CD4-positive, alpha-beta memory T cell (primary cell): ENCODE measurements around the gene MRTFA. TPM values are rescaled to one million over a fixed set of nuclear protein-coding genes. Genes with fewer than 3 reads are reported as not detected.

Experiments used
- CTCF ChIA-PET: fragments of 350-600 bp; sonication (Branson Sonifier 250); formaldehyde crosslinking; loops from one replicate; lab custom pipeline; 2021; ENCODE audit warnings: inconsistent platforms; ENCODE audit not compliant: partially characterized antibody; lab: Charles Lee
- POLR2A ChIA-PET: fragments of 350-600 bp; sonication (Branson Sonifier 250); formaldehyde crosslinking; loops from one replicate; lab custom pipeline; 2021; ENCODE audit not compliant: partially characterized antibody; lab: Charles Lee
- DNase-seq, 5 donors: peaks; one replicate each; pipeline versions ENCODE4 v3.0.0 to v3.0.0-alpha.2; 2020 to 2022; ENCODE audit warnings: mixed read lengths in 1 of 5
- H3K27ac ChIP-seq: one replicate; pipeline ENCODE4 v1.7.0; 2013; ENCODE audit warnings: low read depth, low read length
- H3K27me3 ChIP-seq: 2 replicates; pipeline ENCODE4 v1.7.0; 2013; ENCODE audit warnings: mild to moderate bottlenecking, low read length, moderate library complexity; ENCODE audit not compliant: insufficient read depth
- H3K36me3 ChIP-seq: 2 replicates; pipeline ENCODE4 v1.7.0; 2013; ENCODE audit warnings: mild to moderate bottlenecking, low read length, moderate library complexity; ENCODE audit not compliant: insufficient read depth
- H3K4me1 ChIP-seq: 2 replicates; pipeline ENCODE4 v1.7.0; 2013; ENCODE audit warnings: mild to moderate bottlenecking, low read length, moderate library complexity; ENCODE audit not compliant: insufficient read depth
- H3K4me3 ChIP-seq, 2 donors: one replicate each; pipeline ENCODE4 v1.7.0; 2013; ENCODE audit warnings: low read length in 2 of 2, mild to moderate bottlenecking in 1 of 2
- H3K9me3 ChIP-seq, 2 donors: one replicate each; pipeline ENCODE4 v1.7.0; 2013; ENCODE audit warnings: low read length in 2 of 2, control low read depth in 1 of 2; ENCODE audit not compliant: control insufficient read depth in 1 of 2
- H3K27ac Mint-ChIP-seq, 7 donors: one replicate each; pipeline ENCODE4 v1.8.0; 2020 to 2021; ENCODE audit warnings: mixed read lengths in 7 of 7, mild to moderate bottlenecking in 6 of 7, inconsistent platforms in 3 of 7, moderate library complexity in 3 of 7
- H3K27me3 Mint-ChIP-seq, 2 donors: one replicate each; pipeline ENCODE4 v1.8.0; 2020 to 2021; ENCODE audit warnings: mixed read lengths in 2 of 2
- H3K36me3 Mint-ChIP-seq, 2 donors: one replicate each; pipeline ENCODE4 v1.8.0; 2020 to 2021; ENCODE audit warnings: mixed read lengths in 2 of 2, inconsistent platforms in 1 of 2, mild to moderate bottlenecking in 1 of 2
- H3K4me1 Mint-ChIP-seq, 4 donors: one replicate each; pipeline ENCODE4 v1.8.0; 2020 to 2021; ENCODE audit warnings: mixed read lengths in 4 of 4, mild to moderate bottlenecking in 1 of 4
- H3K4me3 Mint-ChIP-seq, 8 donors: one replicate each; pipeline ENCODE4 v1.8.0; 2020 to 2021; ENCODE audit warnings: mixed read lengths in 8 of 8, mild to moderate bottlenecking in 7 of 8, moderate library complexity in 6 of 8, inconsistent platforms in 3 of 8
- H3K9me3 Mint-ChIP-seq, 8 donors: one replicate each; pipeline ENCODE4 v1.8.0; 2020 to 2021; ENCODE audit warnings: mixed read lengths in 8 of 8, mild to moderate bottlenecking in 5 of 8, inconsistent platforms in 3 of 8, moderate library complexity in 1 of 8
- intact Hi-C: fragments of 100-400 bp; cut with micrococcal nuclease; formaldehyde crosslinking; loops from one replicate; pipeline ENCODE4 v1.15.1; 2023
- polyA plus RNA-seq, 2 donors: library from polyadenylated mRNA; unstranded; fragments of 300-500 nt; fragmentation: Illumina TruSeq; gene quantifications; one replicate each; pipeline ENCODE4 v1.2.3, GENCODE V29; 2021
- total RNA-seq, 2 experiments: library from RNA; stranded (reverse); gene quantifications; one replicate each; pipeline ENCODE4 v1.2.3, GENCODE V29; 2021

The MRTFA gene
- total and polyA plus RNA-seq, 4 experiments from 2014 or later, result 5.3 to 91.6 (median 50.9) TPM

- H3K9me3 ChIP-seq, result no peaks in the 10 kb centered on the region
- H3K27ac Mint-ChIP-seq, result peak overlapping the region; percentile 42 to 96 (median 89)
- peaks cover 21 to 41% (median 29%) of the 10 kb centered on the region in 4 donors for H3K4me1 Mint-ChIP-seq
- H3K4me1 ChIP-seq, result peaks cover 8% of the 10 kb centered on the region
- H3K27me3 ChIP-seq, result no peaks in the 10 kb centered on the region
- POLR2A ChIA-PET, result no interaction called here
- no peak overlapping the region for H3K4me3 ChIP-seq
- peaks cover 43% of the 10 kb centered on the region for H3K36me3 ChIP-seq
- no peak for DNase-seq
- H3K4me3 Mint-ChIP-seq, result no peak overlapping the region
- no peaks in the 10 kb centered on the region for H3K9me3 Mint-ChIP-seq
- intact Hi-C loops, result no loop called here
- H3K27ac ChIP-seq, result no peak overlapping the region
- CTCF ChIA-PET, result interaction anchor here (2.0 kb wide), 1 partner anchor 31 kb away, joined by 5 read pairs; no protein-coding TSS in a partner anchor
- no peaks in the 10 kb centered on the region for H3K27me3 Mint-ChIP-seq
- peaks cover 29 to 74% of the 10 kb centered on the region in 2 donors for H3K36me3 Mint-ChIP-seq
These were observed 219.9 kb downstream of the MRTFA start for GRCh38 chr22:40416636-40417035.

- CTCF ChIA-PET, result interaction anchor here (2.0 kb wide), 1 partner anchor 31 kb away, joined by 5 read pairs; no protein-coding TSS in a partner anchor
These were observed 220.3 kb downstream of the MRTFA start for GRCh38 chr22:40416267-40416570.

GRCh38 chr22:40415531-40416266 is 220.8 kb downstream of the MRTFA start:
- POLR2A ChIA-PET, result interaction anchor here (0.5 to 1.4 kb wide), 6 partner anchors 12 to 296 kb away, joined by 3 to 5 read pairs (median 3); no protein-coding TSS in a partner anchor

More at GRCh38 chr22:40416267-40416570, 220.3 kb downstream of the MRTFA start:
- H3K9me3 Mint-ChIP-seq, result no peaks in the 10 kb centered on the region
- H3K4me3 Mint-ChIP-seq, result peak overlapping the region in 1 of 8 donors; percentile 8
- peaks cover 43% of the 10 kb centered on the region for H3K36me3 ChIP-seq
- intact Hi-C loops, result no loop called here
- no peaks in the 10 kb centered on the region for H3K27me3 ChIP-seq
- H3K27ac ChIP-seq, result no peak overlapping the region
- H3K9me3 ChIP-seq, result no peaks in the 10 kb centered on the region
- H3K4me3 ChIP-seq, result no peak overlapping the region
- H3K36me3 Mint-ChIP-seq, result peaks cover 24 to 74% of the 10 kb centered on the region in 2 donors
- peak overlapping the region; percentile 83 to 96 (median 89) for H3K27ac Mint-ChIP-seq
- POLR2A ChIA-PET, result interaction anchor here (1.1 to 1.4 kb wide), 2 partner anchors 17 to 19 kb away, joined by 3 to 5 read pairs; no protein-coding TSS in a partner anchor
- peaks cover 21 to 41% (median 28%) of the 10 kb centered on the region in 4 donors for H3K4me1 Mint-ChIP-seq
- DNase-seq, result no peak
- peaks cover 8% of the 10 kb centered on the region for H3K4me1 ChIP-seq
- H3K27me3 Mint-ChIP-seq, result no peaks in the 10 kb centered on the region

GRCh38 chr22:40414838-40415505 is 221.5 kb downstream of the MRTFA start:
- peaks cover 21 to 41% (median 28%) of the 10 kb centered on the region in 4 donors for H3K4me1 Mint-ChIP-seq
- Histone ChIP-seq H3K27ac (no peak overlapping the region), H3K9me3 (no peaks in the 10 kb centered on the region), H3K27me3 (no peaks in the 10 kb centered on the region), H3K4me1 (peaks cover 8% of the 10 kb centered on the region), H3K4me3 (no peak overlapping the region), H3K36me3 (peaks cover 42% of the 10 kb centered on the region)
- no peak for DNase-seq
- H3K27ac Mint-ChIP-seq, result peak overlapping the region; percentile 83 to 96 (median 89)
- CTCF ChIA-PET, result interaction anchor here (1.1 to 2.0 kb wide), 2 partner anchors 22 to 30 kb away, joined by 3 to 5 read pairs; no protein-coding TSS in a partner anchor
- peaks cover 26 to 72% of the 10 kb centered on the region in 2 donors for H3K36me3 Mint-ChIP-seq
- POLR2A ChIA-PET, result interaction anchor here (0.8 to 1.4 kb wide), 5 partner anchors 13 to 297 kb away, joined by 3 to 5 read pairs (median 3); no protein-coding TSS in a partner anchor
- H3K4me3 Mint-ChIP-seq, result peak overlapping the region in 4 of 8 donors; percentile 19 to 47 (median 24)
- intact Hi-C loops, result no loop called here
- no peaks in the 10 kb centered on the region for H3K9me3 Mint-ChIP-seq
- H3K27me3 Mint-ChIP-seq, result no peaks in the 10 kb centered on the region

More at GRCh38 chr22:40415531-40416266, 220.8 kb downstream of the MRTFA start:
- peaks cover 8% of the 10 kb centered on the region for H3K4me1 ChIP-seq
- intact Hi-C loops, result no loop called here
- H3K4me3 ChIP-seq, result no peak overlapping the region
- Mint-ChIP-seq H3K36me3 (peaks cover 24 to 71% of the 10 kb centered on the region in 2 donors), H3K9me3 (no peaks in the 10 kb centered on the region), H3K27ac (peak overlapping the region; percentile 83 to 96 (median 89)), H3K4me1 (peaks cover 21 to 41% (median 28%) of the 10 kb centered on the region in 4 donors), H3K4me3 (peak overlapping the region in 5 of 8 donors; percentile 14 to 47 (median 22)), H3K27me3 (no peaks in the 10 kb centered on the region)
- H3K27me3 ChIP-seq, result no peaks in the 10 kb centered on the region
- H3K36me3 ChIP-seq, result peaks cover 42% of the 10 kb centered on the region
- no peak overlapping the region for H3K27ac ChIP-seq
- no peaks in the 10 kb centered on the region for H3K9me3 ChIP-seq
- no peak for DNase-seq
- CTCF ChIA-PET, result interaction anchor here (1.1 to 2.0 kb wide), 2 partner anchors 21 to 31 kb away, joined by 3 to 5 read pairs; no protein-coding TSS in a partner anchor

GRCh38 chr22:40414311-40414710 is 222.2 kb downstream of the MRTFA start:
- no peak overlapping the region for H3K4me3 ChIP-seq
- no peak overlapping the region for H3K27ac ChIP-seq
- Mint-ChIP-seq H3K9me3 (no peaks in the 10 kb centered on the region), H3K4me3 (no peak overlapping the region), H3K27me3 (no peaks in the 10 kb centered on the region), H3K27ac (peak overlapping the region; percentile 72 to 87 (median 83)), H3K4me1 (peaks cover 21 to 41% (median 26%) of the 10 kb centered on the region in 4 donors), H3K36me3 (peaks cover 20 to 69% of the 10 kb centered on the region in 2 donors)
- ChIA-PET POLR2A (no interaction called here), CTCF (interaction anchor here (1.1 kb wide), 1 partner anchor 23 kb away, joined by 3 read pairs; no protein-coding TSS in a partner anchor)
- H3K36me3 ChIP-seq, result peaks cover 36% of the 10 kb centered on the region
- H3K27me3 ChIP-seq, result no peaks in the 10 kb centered on the region
- intact Hi-C loops, result no loop called here
- H3K4me1 ChIP-seq, result peaks cover 8% of the 10 kb centered on the region
- DNase-seq, result no peak
- no peaks in the 10 kb centered on the region for H3K9me3 ChIP-seq

GRCh38 chr22:40413873-40414272 is 222.6 kb downstream of the MRTFA start:
- CTCF ChIA-PET, result no interaction called here
- Mint-ChIP-seq H3K4me1 (peaks cover 21 to 41% (median 28%) of the 10 kb centered on the region in 4 donors), H3K36me3 (peaks cover 19 to 71% of the 10 kb centered on the region in 2 donors), H3K27ac (peak overlapping the region in 5 of 7 donors; percentile 69 to 87 (median 83)), H3K4me3 (no peak overlapping the region), H3K27me3 (no peaks in the 10 kb centered on the region), H3K9me3 (no peaks in the 10 kb centered on the region)
- intact Hi-C loops, result no loop called here
- H3K36me3 ChIP-seq, result peaks cover 36% of the 10 kb centered on the region
- H3K4me1 ChIP-seq, result peaks cover 8% of the 10 kb centered on the region
- no peaks in the 10 kb centered on the region for H3K9me3 ChIP-seq
- H3K27ac ChIP-seq, result no peak overlapping the region
- no peak for DNase-seq
- no peak overlapping the region for H3K4me3 ChIP-seq
- H3K27me3 ChIP-seq, result no peaks in the 10 kb centered on the region
- POLR2A ChIA-PET, result no interaction called here
